Mesothelial cell of epicardium (in vitro differentiated cells): ENCODE results near the gene PTPRCAP. TPM values are rescaled to one million over a fixed set of nuclear protein-coding genes. Genes with fewer than 3 reads are reported as not detected.

Source experiments
- DNase-seq, 2 experiments: peaks; one replicate each; pipeline ENCODE4 v3.0.0; 2021; ENCODE audit warnings: low spot score in 2 of 2; ENCODE audit not compliant: unreplicated experiment in 2 of 2
- H3K27ac Mint-ChIP-seq: 2 replicates; pipeline ENCODE4 v1.8.0; 2021; ENCODE audit warnings: mixed read lengths
- H3K27me3 Mint-ChIP-seq: 2 replicates; pipeline ENCODE4 v1.8.0; 2021; ENCODE audit warnings: low read depth, mixed read lengths
- H3K36me3 Mint-ChIP-seq: 2 replicates; pipeline ENCODE4 v1.8.0; 2021; ENCODE audit warnings: mixed read lengths
- H3K4me1 Mint-ChIP-seq: 2 replicates; pipeline ENCODE4 v1.8.0; 2021; ENCODE audit warnings: mixed read lengths
- H3K4me3 Mint-ChIP-seq: 2 replicates; pipeline ENCODE4 v1.8.0; 2021; ENCODE audit warnings: mild to moderate bottlenecking, moderate library complexity, mixed read lengths
- H3K9me3 Mint-ChIP-seq: 2 replicates; pipeline ENCODE4 v1.8.0; 2021; ENCODE audit warnings: mixed read lengths
- total RNA-seq: library from RNA; stranded (reverse); gene quantifications from 3 replicates; pipeline ENCODE4 v1.2.1, GENCODE V29; 2021
- TF ChIP-seq, protein P1 (sequence below): fragments of 200-600 bp; sonication (generic); IDR thresholded peaks from one replicate; pipeline ENCODE4 v1.5.0; 2021; ENCODE audit warnings: antibody characterized with exemption; ENCODE audit not compliant: unreplicated experiment

Gene PTPRCAP
- total RNA-seq, 1 donor from 2014 or later: 1.8 TPM

DNA sequence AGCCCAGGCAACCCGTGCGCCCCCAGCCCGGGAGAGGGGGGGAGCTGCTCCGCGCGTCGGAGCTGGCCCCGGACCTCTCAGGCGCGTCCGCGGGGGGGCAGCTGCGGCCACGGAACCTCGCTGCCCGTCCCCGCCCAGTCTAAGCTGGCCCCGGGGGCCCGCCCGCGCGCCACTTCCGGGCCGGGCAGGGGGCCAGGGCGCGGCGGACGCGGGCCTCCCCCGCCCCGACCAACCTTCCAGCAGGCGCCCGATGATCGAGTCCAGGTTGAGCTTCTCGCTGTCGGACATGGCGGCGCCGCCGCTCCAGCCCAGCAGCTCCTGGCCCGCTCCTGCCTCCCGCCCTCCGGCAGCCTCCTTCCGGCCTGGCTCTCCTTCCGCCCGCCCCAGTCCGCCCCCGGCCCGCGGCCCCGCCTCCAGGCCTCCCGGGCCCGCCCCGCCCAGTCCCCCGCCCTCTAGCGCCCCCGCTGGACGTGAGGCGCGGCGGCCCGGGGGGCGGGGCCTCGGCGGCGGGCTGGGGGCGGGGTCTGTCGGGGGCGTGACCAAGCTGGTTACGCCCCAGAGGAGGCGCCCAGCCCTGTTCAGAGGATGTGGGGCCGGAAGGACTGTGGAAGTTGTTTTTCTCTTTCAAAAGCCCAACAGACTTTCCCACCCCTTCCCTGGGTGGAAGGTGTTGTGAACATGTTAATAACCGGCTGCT lies 35.8 kb downstream of the PTPRCAP start, which contains the start of gene PPP1CA:
PPP1CA (minus strand) TSS at position 364 of the 697 bp plus-strand sequence; CDS start at position 288, 76 bp downstream.
- Mint-ChIP-seq H3K36me3 (peaks cover 2% of the 10 kb centered on the region), H3K4me3 (peak within 1 kb of the TSS; percentile 72), H3K9me3 (no peaks in the 10 kb centered on the region), H3K27ac (peak within 1 kb of the TSS; percentile 81), H3K27me3 (no peaks in the 10 kb centered on the region), H3K4me1 (peaks cover 18% of the 10 kb centered on the region)
- DNase-seq: peak; percentile 92 to 93
- TF ChIP-seq, protein P1, sequence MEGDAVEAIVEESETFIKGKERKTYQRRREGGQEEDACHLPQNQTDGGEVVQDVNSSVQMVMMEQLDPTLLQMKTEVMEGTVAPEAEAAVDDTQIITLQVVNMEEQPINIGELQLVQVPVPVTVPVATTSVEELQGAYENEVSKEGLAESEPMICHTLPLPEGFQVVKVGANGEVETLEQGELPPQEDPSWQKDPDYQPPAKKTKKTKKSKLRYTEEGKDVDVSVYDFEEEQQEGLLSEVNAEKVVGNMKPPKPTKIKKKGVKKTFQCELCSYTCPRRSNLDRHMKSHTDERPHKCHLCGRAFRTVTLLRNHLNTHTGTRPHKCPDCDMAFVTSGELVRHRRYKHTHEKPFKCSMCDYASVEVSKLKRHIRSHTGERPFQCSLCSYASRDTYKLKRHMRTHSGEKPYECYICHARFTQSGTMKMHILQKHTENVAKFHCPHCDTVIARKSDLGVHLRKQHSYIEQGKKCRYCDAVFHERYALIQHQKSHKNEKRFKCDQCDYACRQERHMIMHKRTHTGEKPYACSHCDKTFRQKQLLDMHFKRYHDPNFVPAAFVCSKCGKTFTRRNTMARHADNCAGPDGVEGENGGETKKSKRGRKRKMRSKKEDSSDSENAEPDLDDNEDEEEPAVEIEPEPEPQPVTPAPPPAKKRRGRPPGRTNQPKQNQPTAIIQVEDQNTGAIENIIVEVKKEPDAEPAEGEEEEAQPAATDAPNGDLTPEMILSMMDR: peak; percentile 57

- no peaks in the 10 kb centered on the region for H3K27me3 Mint-ChIP-seq
- H3K36me3 Mint-ChIP-seq: peaks cover 2% of the 10 kb centered on the region
- H3K4me1 Mint-ChIP-seq: peaks cover 18% of the 10 kb centered on the region
- TF ChIP-seq, protein P1: no peak
- no peaks in the 10 kb centered on the region for H3K9me3 Mint-ChIP-seq
- no peak for DNase-seq
- peak overlapping the region; percentile 16 for H3K27ac Mint-ChIP-seq
- peak overlapping the region; percentile 72 for H3K4me3 Mint-ChIP-seq
Measured at GRCh38 chr11:67400942-67401494, 36.5 kb downstream of the PTPRCAP start.

- Mint-ChIP-seq H3K27ac (peak overlapping the region; percentile 26), H3K9me3 (no peaks in the 10 kb centered on the region), H3K4me1 (peaks cover 18% of the 10 kb centered on the region), H3K4me3 (peak overlapping the region; percentile 72), H3K27me3 (no peaks in the 10 kb centered on the region), H3K36me3 (peaks cover 2% of the 10 kb centered on the region)
- TF ChIP-seq, protein P1: no peak
- DNase-seq: no peak
Measured at GRCh38 chr11:67400251-67400941, 37.1 kb downstream of the PTPRCAP start.

DNA sequence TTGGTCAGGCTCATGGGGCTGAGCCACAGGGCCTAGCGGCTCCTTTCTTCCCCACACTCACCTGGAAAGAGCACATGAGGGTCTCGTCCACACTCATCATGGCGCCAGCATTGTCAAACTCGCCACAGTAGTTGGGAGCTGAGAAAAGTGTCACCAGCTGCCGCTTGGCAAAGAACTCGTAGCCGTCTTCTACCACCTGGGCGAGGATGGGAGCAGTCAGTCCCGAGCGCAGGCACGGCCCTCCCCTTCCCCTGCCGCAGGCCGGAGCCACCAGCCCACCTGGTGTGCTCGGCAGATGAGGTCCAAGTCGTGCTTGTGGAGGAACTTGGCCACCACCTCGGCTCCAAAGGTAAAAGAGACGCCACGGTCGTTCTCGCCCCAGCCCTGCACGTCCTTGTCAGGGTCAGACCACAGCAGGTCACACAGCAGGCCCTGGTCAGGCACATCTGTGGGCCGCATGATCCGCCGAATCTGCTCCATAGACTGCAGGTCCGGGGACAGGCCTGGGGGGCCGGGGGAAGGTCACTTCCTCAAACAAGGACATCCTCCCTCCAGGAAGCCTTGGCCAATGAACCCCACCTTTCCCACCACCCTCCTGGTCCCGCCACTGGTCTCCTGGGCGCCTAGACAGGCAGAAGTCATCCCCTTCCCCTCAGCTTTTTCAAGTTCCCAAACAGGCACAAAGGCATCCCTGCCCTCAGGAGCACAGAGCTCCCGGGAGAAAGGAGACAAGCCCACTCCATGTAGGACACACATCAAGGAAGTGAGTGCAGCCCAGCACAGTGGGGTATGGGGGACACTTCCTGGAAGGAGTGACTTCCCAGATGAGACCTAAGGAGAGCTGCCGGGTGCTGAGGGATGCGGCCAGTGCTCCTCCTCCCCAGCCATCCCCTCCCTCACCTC lies 38.6 kb downstream of the PTPRCAP start:
- DNase-seq: no peak
- H3K9me3 Mint-ChIP-seq: no peaks in the 10 kb centered on the region
- H3K4me3 Mint-ChIP-seq: peak overlapping the region; percentile 11
- TF ChIP-seq, protein P1: no peak
- H3K27ac Mint-ChIP-seq: no peak overlapping the region
- H3K36me3 Mint-ChIP-seq: peaks cover 2% of the 10 kb centered on the region
- peaks cover 15% of the 10 kb centered on the region for H3K4me1 Mint-ChIP-seq
- no peaks in the 10 kb centered on the region for H3K27me3 Mint-ChIP-seq

DNA sequence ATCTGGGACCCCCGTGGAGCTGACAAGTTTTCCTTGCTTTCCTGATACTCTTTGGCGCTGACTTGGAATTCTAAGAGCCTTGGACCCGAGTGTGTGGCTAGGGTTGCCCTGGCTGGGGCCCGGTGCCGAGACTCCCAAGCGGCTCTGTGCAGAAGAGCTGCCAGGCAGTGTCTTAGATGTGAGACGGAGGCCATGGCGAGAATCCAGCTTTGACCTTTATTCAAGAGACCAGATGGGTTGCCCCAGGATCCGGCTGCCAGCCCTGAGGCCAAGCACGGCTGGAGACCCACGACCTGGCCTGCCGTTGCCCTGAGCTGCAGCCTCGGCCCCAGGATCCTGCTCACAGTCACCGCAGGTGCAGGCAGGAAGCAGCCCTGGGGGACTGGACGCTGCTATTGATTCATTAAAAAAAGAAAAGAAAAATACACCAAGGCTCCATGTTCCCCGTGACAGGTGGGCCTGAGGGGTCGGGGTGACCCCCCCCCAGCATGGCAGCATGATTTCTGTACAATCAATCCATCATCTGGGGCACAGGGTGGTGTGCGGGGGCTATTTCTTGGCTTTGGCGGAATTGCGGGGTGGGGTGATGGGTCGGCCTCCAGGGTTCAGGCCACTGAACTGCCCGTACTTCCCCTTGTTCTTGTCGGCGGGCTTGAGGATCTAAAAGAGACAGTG lies 39.4 kb downstream of the PTPRCAP start:
- Mint-ChIP-seq H3K27ac (no peak overlapping the region), H3K4me3 (no peak overlapping the region), H3K27me3 (no peaks in the 10 kb centered on the region), H3K36me3 (peaks cover 2% of the 10 kb centered on the region), H3K9me3 (no peaks in the 10 kb centered on the region), H3K4me1 (peaks cover 15% of the 10 kb centered on the region)
- no peak for DNase-seq
- TF ChIP-seq, protein P1: no peak
